Left ventricle myocardium superior (tissue), 1 donor: ENCODE measurements around the gene GBF1. TPM values are rescaled to one million over a fixed set of nuclear protein-coding genes. Genes with fewer than 3 reads are reported as not detected.
A peak's percentile ranks its signal among the peaks of the same experiment; 100 is the strongest.
"Not testable (repeated sequence)": the region's sequence is repeated elsewhere in the genome, so short reads cannot be mapped to it uniquely, and the experiment has no call there.

Experiments
- ATAC-seq: fragments of 200-7000 bp; cut with Tn5 transposase; one replicate; pipeline ENCODE4 v1.9.1; 2020; ENCODE audit warnings: mild to moderate bottlenecking, moderate library complexity
- DNase-seq: peaks from one replicate; pipeline ENCODE4 v3.0.0-alpha.2; 2020
- intact Hi-C: fragments of 100-400 bp; cut with micrococcal nuclease; formaldehyde crosslinking; loops from one replicate; pipeline ENCODE4 v1.11.0; 2022
- total RNA-seq: library from RNA; stranded (reverse); fragmentation: NEBNext Ultra II Directional; extraction: Animal tissue kit (Norgen Biotek cat#: 25700); gene quantifications from one replicate; pipeline ENCODE4 v1.2.1, GENCODE V29; 2021
- donor health status: DM: no; HTN: yes; CAD: no; lungs with severe emphysema.

Gene GBF1
- total RNA-seq, 1 donor from 2014 or later = 41.7 TPM

- ATAC-seq (peak; percentile 58), DNase-seq (peak; percentile 70)
- intact Hi-C loops = no loop called here
Measured at GRCh38 chr10:102231357-102232318, 13.7 kb upstream of the GBF1 start.

GRCh38 chr10:102233997-102234396 is 11.3 kb upstream of the GBF1 start:
- intact Hi-C loops = no loop called here
- ATAC-seq (no peak), DNase-seq (no peak)

- ATAC-seq (no peak), DNase-seq (no peak)
- intact Hi-C loops = no loop called here
Measured at GRCh38 chr10:102234888-102235597, 10.3 kb upstream of the GBF1 start.

- no peak for DNase-seq
- ATAC-seq = no peak
- intact Hi-C loops = no loop called here
Measured at GRCh38 chr10:102235598-102235920, 9.8 kb upstream of the GBF1 start.

GRCh38 chr10:102236006-102236405 is 9.3 kb upstream of the GBF1 start:
- no peak for ATAC-seq
- intact Hi-C loops = no loop called here
- DNase-seq = no peak

GRCh38 chr10:102237711-102238252 is 7.5 kb upstream of the GBF1 start:
- intact Hi-C loops = no loop called here
- ATAC-seq (no peak), DNase-seq (no peak)

- intact Hi-C loops = no loop called here
- ATAC-seq (peak; percentile 2), DNase-seq (peak; percentile 48)
Measured at GRCh38 chr10:102240467-102241031, 4.8 kb upstream of the GBF1 start.

GRCh38 chr10:102241032-102241443 is 4.3 kb upstream of the GBF1 start:
- intact Hi-C loops = no loop called here
- ATAC-seq = peak; percentile 27
- DNase-seq = no peak

- peak; percentile 80 for ATAC-seq
- peak; percentile 97 for DNase-seq
- intact Hi-C loops = no loop called here
Measured at GRCh38 chr10:102241444-102242117, 3.8 kb upstream of the GBF1 start, which contains the start of gene PITX3. PITX3 (minus strand) TSS chr10:102241512; CDS start chr10:102232080, 9,432 bp downstream.

- ATAC-seq = no peak
- intact Hi-C loops = no loop called here
Measured at GRCh38 chr10:102242118-102242485, 3.2 kb upstream of the GBF1 start.

GRCh38 chr10:102243309-102243708 is 2.0 kb upstream of the GBF1 start:
- ATAC-seq = no peak
- intact Hi-C loops = no loop called here
- DNase-seq = no peak

More at GRCh38 chr10:102242118-102242485, 3.2 kb upstream of the GBF1 start:
- no peak for DNase-seq

GRCh38 chr10:102245932-102246251 is 560 bp downstream of the GBF1 start:
- DNase-seq (no peak), ATAC-seq (no peak)
- intact Hi-C loops = no loop called here

GRCh38 chr10:102246261-102246660 is 929 bp downstream of the GBF1 start:
- no peak for ATAC-seq
- DNase-seq = no peak
- intact Hi-C loops = no loop called here

GRCh38 chr10:102247734-102248133 is 2.4 kb downstream of the GBF1 start:
- intact Hi-C loops = no loop called here
- ATAC-seq (peak; percentile 6), DNase-seq (no peak)

- ATAC-seq, intact Hi-C loops, DNase-seq: not testable (repeated sequence)
Measured at GRCh38 chr10:102252508-102252907, 7.2 kb downstream of the GBF1 start.

- intact Hi-C loops = no loop called here
- DNase-seq (no peak), ATAC-seq (no peak)
Measured at GRCh38 chr10:102254426-102254825, 9.1 kb downstream of the GBF1 start.

- intact Hi-C loops = no loop called here
- ATAC-seq (no peak), DNase-seq (no peak)
Measured at GRCh38 chr10:102255404-102255803, 10.1 kb downstream of the GBF1 start.

GRCh38 chr10:102261196-102261595 is 15.9 kb downstream of the GBF1 start:
- no peak for ATAC-seq
- intact Hi-C loops = no loop called here
- no peak for DNase-seq

GRCh38 chr10:102261842-102262241 is 16.5 kb downstream of the GBF1 start:
- intact Hi-C loops = no loop called here
- ATAC-seq (no peak), DNase-seq (no peak)
